ENCODE data around the gene CCL7.
"Not testable (repeated sequence)": the region's sequence is repeated elsewhere in the genome, so short reads cannot be mapped to it uniquely, and the experiment has no call there.

Gene CCL7

DNA sequence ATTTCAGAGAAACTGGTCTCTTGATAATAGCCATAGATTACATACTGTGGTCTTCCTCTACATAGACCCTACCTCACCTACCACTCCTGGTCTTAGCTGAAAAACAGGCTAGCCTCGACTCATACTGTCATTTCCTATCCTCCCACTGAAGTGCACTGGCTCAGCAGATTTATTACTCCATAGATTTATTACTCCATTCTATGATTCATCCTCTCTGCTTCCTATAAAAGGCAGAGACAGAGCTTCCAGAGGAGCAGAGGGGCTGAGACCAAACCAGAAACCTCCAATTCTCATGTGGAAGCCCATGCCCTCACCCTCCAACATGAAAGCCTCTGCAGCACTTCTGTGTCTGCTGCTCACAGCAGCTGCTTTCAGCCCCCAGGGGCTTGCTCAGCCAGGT is at the start of gene CCL7:
CCL7 (plus strand) TSS at position 253 of the 400 bp plus-strand sequence; CDS start at position 323, 70 bp downstream.
- DNase-seq = no peak

DNA sequence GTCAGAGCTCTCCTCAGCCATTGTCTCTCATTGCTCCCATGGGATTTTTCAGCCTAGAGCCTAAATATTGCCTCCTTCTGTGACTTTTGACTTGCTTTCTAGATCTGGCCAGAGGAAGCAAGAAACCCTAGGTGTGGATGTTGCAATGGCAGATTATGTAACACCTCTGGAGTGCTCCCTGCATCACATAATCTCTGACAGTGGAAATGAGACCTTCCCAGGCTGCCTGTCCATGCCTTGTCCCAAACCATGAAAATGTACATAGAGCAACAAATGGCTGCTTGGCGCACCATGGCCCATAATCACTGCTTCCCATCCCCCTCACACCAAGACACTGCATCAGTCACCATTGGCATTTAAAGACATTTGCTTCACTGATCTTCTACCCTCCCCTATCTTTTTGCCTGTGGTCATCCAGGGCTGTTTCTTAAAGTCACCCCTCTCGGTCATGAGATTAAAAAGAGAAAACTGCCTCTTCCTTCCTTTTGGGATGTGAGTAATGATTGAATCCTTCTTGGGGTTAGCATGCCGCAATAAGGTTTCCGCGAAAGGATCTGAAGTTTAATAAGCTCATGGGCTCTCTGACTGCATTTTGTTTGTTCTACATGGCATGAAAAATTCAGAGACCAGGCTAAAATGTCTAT is 49.1 kb upstream of the CCL7 start:
- no peak for DNase-seq

DNA sequence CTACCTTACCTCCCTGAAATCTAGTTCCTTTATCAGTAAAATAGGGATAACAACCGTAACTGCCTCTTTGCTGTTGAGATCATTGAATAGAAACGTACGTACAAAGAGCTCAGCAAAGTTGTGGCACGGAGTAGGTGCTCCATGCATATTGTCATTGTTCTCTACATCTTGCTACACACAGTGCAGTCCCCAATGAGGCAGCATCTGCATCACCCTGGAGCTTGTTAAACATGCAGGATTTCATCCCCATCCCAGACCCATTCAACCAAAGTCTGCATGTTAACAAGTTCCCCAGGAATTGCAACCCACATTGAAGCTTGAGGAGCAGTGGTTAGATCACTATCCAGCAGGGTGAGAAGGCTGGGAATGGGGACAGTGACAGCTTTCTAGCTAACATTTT is 48.6 kb upstream of the CCL7 start:
- no peak for DNase-seq

GRCh38 chr17:34222722-34223497 is 47.1 kb upstream of the CCL7 start:
- DNase-seq = no peak

DNA sequence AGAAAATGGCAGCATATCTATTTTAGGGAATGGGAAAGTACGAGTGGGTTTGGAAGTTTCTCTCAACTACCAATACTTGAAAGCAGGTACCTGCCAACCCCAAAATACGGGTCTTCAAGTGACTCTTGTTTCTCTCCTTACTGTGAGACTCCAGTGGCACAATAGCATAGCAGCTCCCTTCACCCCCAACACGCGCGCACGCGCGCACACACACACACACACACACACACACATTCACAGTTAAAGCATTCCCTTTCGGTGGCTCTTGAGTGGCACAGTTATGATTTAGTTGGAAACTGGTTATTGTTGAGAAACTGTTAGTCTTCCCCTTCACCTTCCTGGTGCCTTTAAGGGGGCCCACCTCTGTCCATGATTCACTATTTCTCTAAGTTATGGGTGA is 45.0 kb upstream of the CCL7 start:
- no peak for DNase-seq

DNA sequence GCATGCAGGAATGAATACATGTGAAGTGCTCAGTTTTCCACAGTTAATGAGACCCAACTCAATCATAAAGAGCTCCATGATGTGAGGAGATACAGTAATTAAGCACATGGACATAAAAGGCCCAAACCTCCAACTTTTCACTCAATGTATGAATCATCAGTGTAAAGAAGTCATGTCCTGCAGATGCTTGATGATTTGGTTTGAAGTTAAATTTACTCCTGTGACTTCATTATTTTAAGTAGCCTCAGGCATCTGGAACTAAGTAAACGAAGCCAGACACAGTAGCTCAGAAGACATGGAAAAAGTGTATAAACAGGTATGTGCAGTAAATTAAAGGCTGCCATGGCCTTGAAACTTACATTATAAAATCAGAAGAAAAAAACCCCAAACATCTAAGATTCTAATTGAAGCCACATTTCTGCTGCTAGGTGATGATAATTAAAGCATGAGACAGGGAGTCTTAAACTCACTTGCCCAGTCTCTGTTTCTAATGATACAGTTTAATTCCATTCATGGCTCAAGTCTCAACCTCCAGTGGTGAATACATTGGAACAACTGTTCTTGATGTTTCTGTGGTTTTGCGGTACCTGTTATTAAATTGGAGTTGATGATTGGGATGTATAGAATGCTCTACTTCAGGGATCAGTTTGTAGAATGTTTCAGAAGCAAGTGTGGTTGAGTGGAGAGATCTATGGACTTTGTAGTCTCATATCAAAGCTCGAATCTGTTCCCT is 43.8 kb upstream of the CCL7 start:
- DNase-seq = no peak

DNA sequence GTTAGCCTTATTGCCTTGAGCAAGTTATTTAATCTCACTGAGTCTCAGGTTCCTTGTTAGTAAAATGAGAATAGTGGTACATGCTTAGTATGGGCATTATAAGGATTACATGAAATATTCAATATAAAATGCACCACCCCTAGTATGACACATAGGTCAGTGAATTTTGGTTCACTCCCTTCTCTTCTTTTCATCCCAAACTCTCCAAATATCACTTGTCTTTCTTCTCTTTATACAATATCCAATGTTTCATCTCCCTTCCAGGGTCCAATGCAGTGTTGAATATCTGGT is 43.3 kb upstream of the CCL7 start:
- no peak for DNase-seq

- not testable (repeated sequence) for DNase-seq
Measured at GRCh38 chr17:34227293-34227692, 42.7 kb upstream of the CCL7 start.

- DNase-seq = no peak
Measured at GRCh38 chr17:34227707-34228106, 42.3 kb upstream of the CCL7 start.

DNA sequence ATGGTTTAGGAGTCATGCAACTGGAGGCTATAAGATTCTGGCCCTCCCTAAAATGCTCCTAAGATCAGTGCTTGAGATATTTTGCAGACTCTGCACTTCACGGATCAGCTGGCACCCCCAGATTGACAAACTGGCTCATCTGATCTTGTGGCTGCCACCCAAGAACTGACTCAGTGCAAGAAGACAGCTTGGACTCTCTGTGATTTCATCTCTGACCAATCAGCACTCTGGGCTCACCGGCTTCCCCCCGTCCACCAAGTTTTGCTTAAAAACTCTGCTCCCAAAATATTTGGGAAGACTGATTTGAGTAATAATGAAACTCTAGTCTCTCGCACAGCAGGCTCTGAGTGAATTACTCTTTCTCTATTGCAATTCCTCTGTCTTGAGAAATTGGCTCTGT is 41.2 kb upstream of the CCL7 start:
- DNase-seq = no peak

DNA sequence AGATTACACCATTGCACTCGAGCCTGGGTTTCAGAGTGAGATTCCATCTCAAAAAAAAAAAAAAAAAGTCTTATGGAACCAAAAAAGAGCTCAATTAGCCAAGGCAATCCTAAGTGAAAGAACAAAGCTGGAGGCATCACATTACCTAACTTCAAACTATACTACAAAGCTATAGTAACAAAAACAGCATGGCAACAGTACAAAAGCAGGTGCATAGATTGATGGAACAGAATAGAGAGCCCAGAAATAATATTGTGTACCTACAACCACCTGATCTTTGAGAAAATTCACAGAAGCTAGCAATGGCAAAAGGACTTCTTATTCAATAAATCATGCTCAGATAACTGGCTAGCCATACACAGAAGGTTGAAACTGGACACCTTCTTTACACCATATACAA is 39.7 kb upstream of the CCL7 start:
- no peak for DNase-seq

DNA sequence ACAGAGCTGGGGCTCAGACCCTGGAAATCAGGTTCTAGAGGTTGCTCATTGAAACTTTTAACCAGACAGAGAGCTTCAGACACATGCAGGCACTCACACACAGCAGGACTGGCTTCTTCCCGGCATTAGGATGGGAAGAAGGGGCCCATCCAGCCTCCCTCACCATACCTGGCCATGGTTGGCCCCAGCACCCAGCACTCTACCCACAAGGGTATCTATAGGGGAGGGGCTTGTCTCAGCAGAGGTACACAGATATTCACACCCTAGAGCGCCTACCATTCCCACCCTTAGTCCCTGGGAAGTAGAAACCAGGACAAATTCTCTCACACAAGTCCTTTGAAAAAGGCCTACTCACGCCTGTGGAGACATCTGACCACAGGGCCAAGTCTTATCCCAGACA is 35.4 kb upstream of the CCL7 start:
- no peak for DNase-seq

- no peak for DNase-seq
Measured at GRCh38 chr17:34235389-34236028, 34.5 kb upstream of the CCL7 start.

DNA sequence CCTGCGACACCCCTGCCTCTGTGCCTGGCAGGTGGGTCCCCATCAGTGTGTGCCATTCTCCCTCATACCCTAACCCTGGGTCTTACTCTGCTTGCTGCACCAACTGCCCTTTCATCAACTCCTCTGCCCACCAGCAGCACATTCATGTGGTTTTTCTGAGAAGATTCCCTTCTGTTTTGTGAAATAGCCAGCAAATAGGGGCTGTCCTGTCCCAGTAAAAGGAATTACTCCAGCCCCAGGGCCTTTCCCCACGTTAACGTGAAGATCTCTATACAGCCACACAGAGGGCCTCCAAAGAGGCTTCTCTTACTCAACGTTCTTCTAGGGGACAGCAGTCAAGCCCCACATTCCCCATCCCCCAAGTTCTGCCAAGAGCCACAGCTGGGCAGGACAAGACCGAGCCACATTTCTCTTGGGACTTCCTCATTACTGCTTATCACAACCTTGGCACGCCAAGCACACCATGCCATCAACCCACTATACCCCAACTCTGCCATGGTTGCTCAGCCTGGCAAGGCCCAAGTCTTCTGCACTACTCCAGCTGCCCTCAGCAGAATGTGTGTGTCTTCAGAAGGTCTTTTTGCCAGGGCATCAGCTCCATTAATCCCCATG is 33.6 kb upstream of the CCL7 start:
- DNase-seq = peak; percentile 42

GRCh38 chr17:34237458-34237857 is 32.6 kb upstream of the CCL7 start:
- DNase-seq = no peak

GRCh38 chr17:34241062-34241461 is 29.0 kb upstream of the CCL7 start:
- no peak for DNase-seq

DNA sequence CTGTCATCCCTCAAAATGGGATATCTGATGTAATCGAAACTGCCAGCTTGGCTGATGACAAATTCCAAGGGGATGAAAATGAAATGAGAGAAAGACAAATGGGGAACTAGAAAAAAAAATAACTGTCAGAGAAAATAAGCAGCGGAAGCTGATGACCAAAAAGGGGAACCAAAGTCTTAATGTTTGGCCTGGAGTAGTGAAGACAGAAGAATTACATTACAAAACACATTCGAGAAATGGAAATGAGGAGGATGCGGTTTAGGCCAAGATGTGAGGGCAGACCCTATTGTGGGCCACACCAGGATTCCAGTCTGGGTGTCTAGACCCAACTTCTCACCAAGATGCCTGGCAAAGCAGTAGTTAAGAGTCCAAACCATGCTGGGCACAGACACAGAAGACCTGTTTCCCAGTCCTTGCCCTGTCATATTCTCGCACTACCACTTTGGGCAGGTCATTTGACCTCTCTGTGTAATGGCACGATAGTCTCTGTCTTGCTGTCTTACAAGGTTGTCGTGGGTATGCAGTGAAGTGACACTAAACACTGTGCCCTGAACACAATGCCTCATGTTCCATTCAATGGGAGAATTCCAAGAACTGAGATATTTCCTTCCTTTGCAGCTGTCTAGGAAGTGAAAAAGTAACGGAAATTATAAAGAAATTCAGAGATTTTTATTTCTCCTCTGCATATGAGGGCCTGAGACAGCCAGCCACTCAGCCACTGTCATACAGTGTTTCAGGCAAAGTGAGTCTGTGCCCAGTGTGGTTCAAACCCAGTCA is 27.2 kb upstream of the CCL7 start:
- DNase-seq = peak; percentile 74

- no peak for DNase-seq
Measured at GRCh38 chr17:34243364-34244320, 26.4 kb upstream of the CCL7 start.

- DNase-seq = no peak
Measured at GRCh38 chr17:34245351-34245905, 24.6 kb upstream of the CCL7 start.

- peak; percentile 68 for DNase-seq
Measured at GRCh38 chr17:34246446-34246845, 23.6 kb upstream of the CCL7 start.

GRCh38 chr17:34246881-34247280 is 23.1 kb upstream of the CCL7 start:
- DNase-seq = no peak
